Measurements from ENCODE around the gene PKP4.

The PKP4 gene

GRCh38 chr2:158501301-158501700, 44.5 kb downstream of the PKP4 start:
- H3K9me3 ChIP-seq (ENCODE audit: control insufficient read depth, insufficient read depth, low read depth, low read length): no peaks in the 10 kb centered on the region
- no peak overlapping the region for H3K27ac ChIP-seq (ENCODE audit: low read depth, low read length)
- H3K4me3 ChIP-seq (ENCODE audit: low read depth, low read length): no peak overlapping the region
- H3K36me3 ChIP-seq (ENCODE audit: control insufficient read depth, insufficient read depth, low read length): no peaks in the 10 kb centered on the region
- H3K27me3 ChIP-seq (ENCODE audit: control insufficient read depth, insufficient read depth, low read length): no peaks in the 10 kb centered on the region
- H3K9ac ChIP-seq (ENCODE audit: low read length): no peak overlapping the region
- H3K4me1 ChIP-seq (ENCODE audit: control insufficient read depth, insufficient read depth, low read length): peaks cover 33% of the 10 kb centered on the region

GRCh38 chr2:158502974-158503373, 46.2 kb downstream of the PKP4 start:
- no peak overlapping the region for H3K27ac ChIP-seq (ENCODE audit: low read depth, low read length)
- H3K4me3 ChIP-seq (ENCODE audit: low read depth, low read length): no peak overlapping the region
- H3K27me3 ChIP-seq (ENCODE audit: control insufficient read depth, insufficient read depth, low read length): no peaks in the 10 kb centered on the region

GRCh38 chr2:158504088-158504487, 47.3 kb downstream of the PKP4 start:
- Histone ChIP-seq H3K9me3 (ENCODE audit: control insufficient read depth, insufficient read depth, low read depth, low read length) (no peaks in the 10 kb centered on the region), H3K9ac (ENCODE audit: low read length) (no peak overlapping the region), H3K4me1 (ENCODE audit: control insufficient read depth, insufficient read depth, low read length) (peaks cover 19% of the 10 kb centered on the region), H3K27ac (ENCODE audit: low read depth, low read length) (no peak overlapping the region), H3K4me3 (ENCODE audit: low read depth, low read length) (no peak overlapping the region), H3K36me3 (ENCODE audit: control insufficient read depth, insufficient read depth, low read length) (no peaks in the 10 kb centered on the region), H3K27me3 (ENCODE audit: control insufficient read depth, insufficient read depth, low read length) (no peaks in the 10 kb centered on the region)

More at GRCh38 chr2:158502974-158503373, 46.2 kb downstream of the PKP4 start:
- H3K36me3 ChIP-seq (ENCODE audit: control insufficient read depth, insufficient read depth, low read length): no peaks in the 10 kb centered on the region
- H3K4me1 ChIP-seq (ENCODE audit: control insufficient read depth, insufficient read depth, low read length): peaks cover 19% of the 10 kb centered on the region
- H3K9ac ChIP-seq (ENCODE audit: low read length): no peak overlapping the region
- H3K9me3 ChIP-seq (ENCODE audit: control insufficient read depth, insufficient read depth, low read depth, low read length): no peaks in the 10 kb centered on the region

- Histone ChIP-seq H3K36me3 (ENCODE audit: control insufficient read depth, insufficient read depth, low read length) (no peaks in the 10 kb centered on the region), H3K27me3 (ENCODE audit: control insufficient read depth, insufficient read depth, low read length) (no peaks in the 10 kb centered on the region), H3K9ac (ENCODE audit: low read length) (no peak overlapping the region), H3K4me1 (ENCODE audit: control insufficient read depth, insufficient read depth, low read length) (peaks cover 25% of the 10 kb centered on the region), H3K4me3 (ENCODE audit: low read depth, low read length) (no peak overlapping the region), H3K27ac (ENCODE audit: low read depth, low read length) (peak overlapping the region; percentile 34; the same call in 1 of the 2 replicates), H3K9me3 (ENCODE audit: control insufficient read depth, insufficient read depth, low read depth, low read length) (no peaks in the 10 kb centered on the region)
Measured at GRCh38 chr2:158505448-158505934, 48.7 kb downstream of the PKP4 start.

- H3K36me3 ChIP-seq (ENCODE audit: control insufficient read depth, insufficient read depth, low read length): no peaks in the 10 kb centered on the region
- no peaks in the 10 kb centered on the region for H3K9me3 ChIP-seq (ENCODE audit: control insufficient read depth, insufficient read depth, low read depth, low read length)
- no peaks in the 10 kb centered on the region for H3K27me3 ChIP-seq (ENCODE audit: control insufficient read depth, insufficient read depth, low read length)
- H3K4me3 ChIP-seq (ENCODE audit: low read depth, low read length): no peak overlapping the region
- no peak overlapping the region for H3K9ac ChIP-seq (ENCODE audit: low read length)
- peaks cover 27% of the 10 kb centered on the region for H3K4me1 ChIP-seq (ENCODE audit: control insufficient read depth, insufficient read depth, low read length)
- no peak overlapping the region for H3K27ac ChIP-seq (ENCODE audit: low read depth, low read length)
Measured at GRCh38 chr2:158507141-158507540, 50.4 kb downstream of the PKP4 start.

- Histone ChIP-seq H3K4me1 (ENCODE audit: control insufficient read depth, insufficient read depth, low read length) (peaks cover 27% of the 10 kb centered on the region), H3K9ac (ENCODE audit: low read length) (no peak overlapping the region), H3K27me3 (ENCODE audit: control insufficient read depth, insufficient read depth, low read length) (no peaks in the 10 kb centered on the region), H3K9me3 (ENCODE audit: control insufficient read depth, insufficient read depth, low read depth, low read length) (no peaks in the 10 kb centered on the region), H3K27ac (ENCODE audit: low read depth, low read length) (no peak overlapping the region), H3K36me3 (ENCODE audit: control insufficient read depth, insufficient read depth, low read length) (no peaks in the 10 kb centered on the region), H3K4me3 (ENCODE audit: low read depth, low read length) (no peak overlapping the region)
Measured at GRCh38 chr2:158507679-158508078, 50.9 kb downstream of the PKP4 start.

- no peaks in the 10 kb centered on the region for H3K9me3 ChIP-seq (ENCODE audit: control insufficient read depth, insufficient read depth, low read depth, low read length)
- H3K9ac ChIP-seq (ENCODE audit: low read length): no peak overlapping the region
- H3K36me3 ChIP-seq (ENCODE audit: control insufficient read depth, insufficient read depth, low read length): no peaks in the 10 kb centered on the region
- no peaks in the 10 kb centered on the region for H3K27me3 ChIP-seq (ENCODE audit: control insufficient read depth, insufficient read depth, low read length)
- no peak overlapping the region for H3K4me3 ChIP-seq (ENCODE audit: low read depth, low read length)
- no peak overlapping the region for H3K27ac ChIP-seq (ENCODE audit: low read depth, low read length)
- H3K4me1 ChIP-seq (ENCODE audit: control insufficient read depth, insufficient read depth, low read length): peaks cover 26% of the 10 kb centered on the region
Measured at GRCh38 chr2:158509928-158510797, 53.4 kb downstream of the PKP4 start.

GRCh38 chr2:158510887-158511286, 54.1 kb downstream of the PKP4 start:
- Histone ChIP-seq H3K9me3 (ENCODE audit: control insufficient read depth, insufficient read depth, low read depth, low read length) (no peaks in the 10 kb centered on the region), H3K27ac (ENCODE audit: low read depth, low read length) (no peak overlapping the region), H3K4me3 (ENCODE audit: low read depth, low read length) (no peak overlapping the region), H3K27me3 (ENCODE audit: control insufficient read depth, insufficient read depth, low read length) (no peaks in the 10 kb centered on the region), H3K4me1 (ENCODE audit: control insufficient read depth, insufficient read depth, low read length) (peaks cover 19% of the 10 kb centered on the region; the same call in 1 of the 2 replicates), H3K9ac (ENCODE audit: low read length) (no peak overlapping the region), H3K36me3 (ENCODE audit: control insufficient read depth, insufficient read depth, low read length) (no peaks in the 10 kb centered on the region)

- Histone ChIP-seq H3K36me3 (ENCODE audit: control insufficient read depth, insufficient read depth, low read length) (no peaks in the 10 kb centered on the region), H3K4me1 (ENCODE audit: control insufficient read depth, insufficient read depth, low read length) (peaks cover 17% of the 10 kb centered on the region; the same call in 1 of the 2 replicates), H3K9me3 (ENCODE audit: control insufficient read depth, insufficient read depth, low read depth, low read length) (no peaks in the 10 kb centered on the region), H3K4me3 (ENCODE audit: low read depth, low read length) (no peak overlapping the region), H3K27ac (ENCODE audit: low read depth, low read length) (no peak overlapping the region), H3K9ac (ENCODE audit: low read length) (no peak overlapping the region), H3K27me3 (ENCODE audit: control insufficient read depth, insufficient read depth, low read length) (no peaks in the 10 kb centered on the region)
Measured at GRCh38 chr2:158511706-158512105, 55.0 kb downstream of the PKP4 start.

- H3K27me3 ChIP-seq (ENCODE audit: control insufficient read depth, insufficient read depth, low read length): no peaks in the 10 kb centered on the region
- H3K27ac ChIP-seq (ENCODE audit: low read depth, low read length): no peak overlapping the region
- peaks cover 17% of the 10 kb centered on the region; the same call in 1 of the 2 replicates for H3K4me1 ChIP-seq (ENCODE audit: control insufficient read depth, insufficient read depth, low read length)
- no peaks in the 10 kb centered on the region for H3K36me3 ChIP-seq (ENCODE audit: control insufficient read depth, insufficient read depth, low read length)
- no peak overlapping the region for H3K9ac ChIP-seq (ENCODE audit: low read length)
- no peaks in the 10 kb centered on the region for H3K9me3 ChIP-seq (ENCODE audit: control insufficient read depth, insufficient read depth, low read depth, low read length)
- H3K4me3 ChIP-seq (ENCODE audit: low read depth, low read length): no peak overlapping the region
Measured at GRCh38 chr2:158512323-158512722, 55.6 kb downstream of the PKP4 start.

GRCh38 chr2:158513841-158514240, 57.1 kb downstream of the PKP4 start:
- Histone ChIP-seq H3K4me3 (ENCODE audit: low read depth, low read length) (no peak overlapping the region), H3K9ac (ENCODE audit: low read length) (no peak overlapping the region), H3K27me3 (ENCODE audit: control insufficient read depth, insufficient read depth, low read length) (no peaks in the 10 kb centered on the region), H3K4me1 (ENCODE audit: control insufficient read depth, insufficient read depth, low read length) (peaks cover 17% of the 10 kb centered on the region; the same call in 1 of the 2 replicates), H3K27ac (ENCODE audit: low read depth, low read length) (no peak overlapping the region; the same call in 1 of the 2 replicates), H3K36me3 (ENCODE audit: control insufficient read depth, insufficient read depth, low read length) (no peaks in the 10 kb centered on the region), H3K9me3 (ENCODE audit: control insufficient read depth, insufficient read depth, low read depth, low read length) (no peaks in the 10 kb centered on the region)

All from HUES6 (cell line).